NCI-H226 (cell line): ENCODE measurements around the gene BMP10.
A peak's percentile ranks its signal among the peaks of the same experiment; 100 is the strongest.
"Not testable (repeated sequence)": the region's sequence is repeated elsewhere in the genome, so short reads cannot be mapped to it uniquely, and the experiment has no call there.

Experiments used
- DNase-seq: peaks from one replicate; pipeline ENCODE4 v3.0.0-alpha.2; 2015

Gene BMP10

GRCh38 chr2:68871159-68871764, at the start of gene BMP10:
Gene BMP10 (minus strand): TSS chr2:68871397. CDS start chr2:68871358, 39 bp downstream.
- no peak for DNase-seq

- DNase-seq: no peak
These were observed 49.4 kb upstream of the BMP10 start for GRCh38 chr2:68920481-68921170.

GRCh38 chr2:68918497-68918896, 47.3 kb upstream of the BMP10 start:
- peak; percentile 14 for DNase-seq

- no peak for DNase-seq
These were observed 46.0 kb upstream of the BMP10 start for GRCh38 chr2:68917034-68917718.

GRCh38 chr2:68916226-68916625, 45.0 kb upstream of the BMP10 start:
- DNase-seq: no peak

GRCh38 chr2:68915393-68915792, 44.2 kb upstream of the BMP10 start:
- DNase-seq: no peak

GRCh38 chr2:68913359-68913758, 42.2 kb upstream of the BMP10 start:
- DNase-seq: no peak

- no peak for DNase-seq
These were observed 41.5 kb upstream of the BMP10 start for GRCh38 chr2:68912732-68913131.

GRCh38 chr2:68912111-68912510, 40.9 kb upstream of the BMP10 start:
- no peak for DNase-seq

- no peak for DNase-seq
These were observed 40.5 kb upstream of the BMP10 start for GRCh38 chr2:68911709-68912108.

GRCh38 chr2:68911246-68911645, 40.0 kb upstream of the BMP10 start:
- no peak for DNase-seq

- DNase-seq: peak; percentile 48
These were observed 38.8 kb upstream of the BMP10 start for GRCh38 chr2:68909793-68910674.

- DNase-seq: peak; percentile 68
These were observed 37.3 kb upstream of the BMP10 start for GRCh38 chr2:68908392-68908970.

- DNase-seq: no peak
These were observed 36.7 kb upstream of the BMP10 start for GRCh38 chr2:68907920-68908253.

- peak; percentile 24 for DNase-seq
These were observed 36.2 kb upstream of the BMP10 start for GRCh38 chr2:68907232-68907919.

- no peak for DNase-seq
These were observed 35.5 kb upstream of the BMP10 start for GRCh38 chr2:68906716-68907115.

GRCh38 chr2:68905116-68905515, 33.9 kb upstream of the BMP10 start:
- no peak for DNase-seq

- no peak for DNase-seq
These were observed 30.4 kb upstream of the BMP10 start for GRCh38 chr2:68901561-68901960.

- DNase-seq: no peak
These were observed 30.0 kb upstream of the BMP10 start for GRCh38 chr2:68901199-68901514.

- no peak for DNase-seq
These were observed 29.4 kb upstream of the BMP10 start for GRCh38 chr2:68900496-68901198.

- DNase-seq: not testable (repeated sequence)
These were observed 24.8 kb upstream of the BMP10 start for GRCh38 chr2:68895981-68896380.

- DNase-seq: peak; percentile 68
These were observed 18.3 kb upstream of the BMP10 start for GRCh38 chr2:68889500-68889899.
